OCI-LY3 (cell line): Measurements from ENCODE around the gene NCAPG2.

Experiments
- EZH2phosphoT487 ChIP-seq: fragments of 200-600 bp; shearing (Covaris generic); IDR thresholded peaks from 2 replicates; pipeline ENCODE4 v1.6.1; 2018; ENCODE audit warnings: antibody characterized with exemption, mixed run types, low read depth
- TF ChIP-seq, protein P1 (sequence below): fragments of 200-600, 300-600 bp; sonication (generic); IDR thresholded peaks from 2 replicates; pipeline ENCODE4 v1.5.1; 2014; ENCODE audit warnings: antibody characterized with exemption, low read length, low read depth

DNA sequence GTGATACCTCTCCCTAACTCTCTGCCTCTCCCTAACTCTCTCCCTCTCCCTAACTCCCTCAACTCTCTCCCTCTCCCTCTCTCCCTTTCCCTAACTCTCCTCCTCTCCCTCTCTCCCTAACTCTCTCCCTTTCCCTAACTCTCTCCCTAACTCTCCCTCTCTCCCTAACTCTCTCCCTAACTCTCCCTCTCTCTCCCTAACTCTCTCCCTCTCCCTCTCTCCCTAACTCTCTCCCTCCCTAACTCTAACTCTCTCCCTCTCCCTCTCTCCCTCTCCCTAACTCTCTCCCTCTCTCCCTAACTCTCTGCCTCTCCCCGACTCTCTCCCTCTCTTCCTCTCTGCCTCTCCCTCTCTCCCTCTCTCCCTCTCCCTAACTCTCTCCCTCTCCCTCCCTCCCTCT lies 115.0 kb downstream of the NCAPG2 start:
- TF ChIP-seq, protein P1, sequence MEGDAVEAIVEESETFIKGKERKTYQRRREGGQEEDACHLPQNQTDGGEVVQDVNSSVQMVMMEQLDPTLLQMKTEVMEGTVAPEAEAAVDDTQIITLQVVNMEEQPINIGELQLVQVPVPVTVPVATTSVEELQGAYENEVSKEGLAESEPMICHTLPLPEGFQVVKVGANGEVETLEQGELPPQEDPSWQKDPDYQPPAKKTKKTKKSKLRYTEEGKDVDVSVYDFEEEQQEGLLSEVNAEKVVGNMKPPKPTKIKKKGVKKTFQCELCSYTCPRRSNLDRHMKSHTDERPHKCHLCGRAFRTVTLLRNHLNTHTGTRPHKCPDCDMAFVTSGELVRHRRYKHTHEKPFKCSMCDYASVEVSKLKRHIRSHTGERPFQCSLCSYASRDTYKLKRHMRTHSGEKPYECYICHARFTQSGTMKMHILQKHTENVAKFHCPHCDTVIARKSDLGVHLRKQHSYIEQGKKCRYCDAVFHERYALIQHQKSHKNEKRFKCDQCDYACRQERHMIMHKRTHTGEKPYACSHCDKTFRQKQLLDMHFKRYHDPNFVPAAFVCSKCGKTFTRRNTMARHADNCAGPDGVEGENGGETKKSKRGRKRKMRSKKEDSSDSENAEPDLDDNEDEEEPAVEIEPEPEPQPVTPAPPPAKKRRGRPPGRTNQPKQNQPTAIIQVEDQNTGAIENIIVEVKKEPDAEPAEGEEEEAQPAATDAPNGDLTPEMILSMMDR = no peak
- no peak for TF ChIP-seq EZH2phosphoT487
